ENCODE measurements around the gene ORC3. TPM values are rescaled to one million over a fixed set of nuclear protein-coding genes. Genes with fewer than 3 reads are reported as not detected.

Gene ORC3
- total and polyA plus RNA-seq, 10 of the 15 experiments (the other 5 are each of a cell fraction or from before 2014, with no cell fraction given): 27.2 to 76.3 (median 54.6) TPM

DNA sequence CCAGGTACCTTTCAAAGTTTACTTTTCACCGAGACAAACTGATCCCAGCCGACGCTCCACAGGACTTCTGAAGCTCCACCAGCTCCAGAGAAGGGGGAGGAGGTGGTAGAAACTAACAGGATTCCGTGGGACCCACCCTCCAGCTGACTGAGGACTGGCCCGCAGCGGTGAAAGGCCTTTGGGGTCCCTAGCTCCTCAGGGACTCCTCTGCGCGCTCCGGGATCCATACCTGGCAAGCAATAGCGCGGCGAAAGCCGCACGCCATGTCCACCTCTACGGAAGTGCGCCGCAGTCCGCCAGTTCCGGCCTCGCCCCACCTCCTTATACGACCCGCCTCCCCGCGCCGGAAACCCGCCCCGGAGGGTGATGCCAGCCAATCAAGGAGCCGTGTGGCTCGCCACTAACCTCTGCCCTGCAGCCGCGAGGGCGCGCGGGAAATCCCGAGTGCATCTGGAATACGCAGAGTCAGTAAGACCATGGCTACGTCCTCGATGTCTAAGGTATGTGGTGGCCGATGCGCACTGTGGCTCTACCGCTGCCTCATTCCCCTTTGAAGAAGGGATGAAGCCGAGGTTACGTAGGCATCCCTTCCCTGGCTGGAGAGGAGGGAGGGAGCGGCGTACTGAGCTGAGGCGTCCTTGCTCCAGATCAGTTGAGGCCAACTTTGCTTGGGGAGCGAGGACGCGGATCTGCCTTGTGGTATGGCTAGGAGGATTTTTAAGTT is at the start of gene ORC3, which contains the start of gene RARS2 (continued):
- TF ChIP-seq, protein P1, sequence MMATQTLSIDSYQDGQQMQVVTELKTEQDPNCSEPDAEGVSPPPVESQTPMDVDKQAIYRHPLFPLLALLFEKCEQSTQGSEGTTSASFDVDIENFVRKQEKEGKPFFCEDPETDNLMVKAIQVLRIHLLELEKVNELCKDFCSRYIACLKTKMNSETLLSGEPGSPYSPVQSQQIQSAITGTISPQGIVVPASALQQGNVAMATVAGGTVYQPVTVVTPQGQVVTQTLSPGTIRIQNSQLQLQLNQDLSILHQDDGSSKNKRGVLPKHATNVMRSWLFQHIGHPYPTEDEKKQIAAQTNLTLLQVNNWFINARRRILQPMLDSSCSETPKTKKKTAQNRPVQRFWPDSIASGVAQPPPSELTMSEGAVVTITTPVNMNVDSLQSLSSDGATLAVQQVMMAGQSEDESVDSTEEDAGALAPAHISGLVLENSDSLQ (IDR thresholded peaks at IDR 0.05): peak; percentile 82
- no peak for TF ChIP-seq ZNF622 (IDR thresholded peaks at IDR 0.05)
- TF ChIP-seq ZSCAN29 (IDR thresholded peaks at IDR 0.05): no peak
- no peak; the same call in 1 of the 2 replicates for TF ChIP-seq YBX1 (IDR thresholded peaks at IDR 0.05)
- TF ChIP-seq, protein P2, sequence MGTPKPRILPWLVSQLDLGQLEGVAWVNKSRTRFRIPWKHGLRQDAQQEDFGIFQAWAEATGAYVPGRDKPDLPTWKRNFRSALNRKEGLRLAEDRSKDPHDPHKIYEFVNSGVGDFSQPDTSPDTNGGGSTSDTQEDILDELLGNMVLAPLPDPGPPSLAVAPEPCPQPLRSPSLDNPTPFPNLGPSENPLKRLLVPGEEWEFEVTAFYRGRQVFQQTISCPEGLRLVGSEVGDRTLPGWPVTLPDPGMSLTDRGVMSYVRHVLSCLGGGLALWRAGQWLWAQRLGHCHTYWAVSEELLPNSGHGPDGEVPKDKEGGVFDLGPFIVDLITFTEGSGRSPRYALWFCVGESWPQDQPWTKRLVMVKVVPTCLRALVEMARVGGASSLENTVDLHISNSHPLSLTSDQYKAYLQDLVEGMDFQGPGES (IDR thresholded peaks at IDR 0.05): peak; percentile 63; the same call in 1 of the 2 replicates
- peak; percentile 70; the same call in 1 of the 2 replicates for TF ChIP-seq TBL1XR1 (IDR thresholded peaks at IDR 0.05; ENCODE audit: low read depth, low read length)
- peak; percentile 80 for TF ChIP-seq IKZF1 (conservative IDR thresholded peaks at IDR 0.05)
- TF ChIP-seq BCL11A (IDR thresholded peaks at IDR 0.05; ENCODE audit: low read depth, low read length): no peak
- no peak for TF ChIP-seq ZNF217 (IDR thresholded peaks at IDR 0.05)
- TF ChIP-seq, protein P3, sequence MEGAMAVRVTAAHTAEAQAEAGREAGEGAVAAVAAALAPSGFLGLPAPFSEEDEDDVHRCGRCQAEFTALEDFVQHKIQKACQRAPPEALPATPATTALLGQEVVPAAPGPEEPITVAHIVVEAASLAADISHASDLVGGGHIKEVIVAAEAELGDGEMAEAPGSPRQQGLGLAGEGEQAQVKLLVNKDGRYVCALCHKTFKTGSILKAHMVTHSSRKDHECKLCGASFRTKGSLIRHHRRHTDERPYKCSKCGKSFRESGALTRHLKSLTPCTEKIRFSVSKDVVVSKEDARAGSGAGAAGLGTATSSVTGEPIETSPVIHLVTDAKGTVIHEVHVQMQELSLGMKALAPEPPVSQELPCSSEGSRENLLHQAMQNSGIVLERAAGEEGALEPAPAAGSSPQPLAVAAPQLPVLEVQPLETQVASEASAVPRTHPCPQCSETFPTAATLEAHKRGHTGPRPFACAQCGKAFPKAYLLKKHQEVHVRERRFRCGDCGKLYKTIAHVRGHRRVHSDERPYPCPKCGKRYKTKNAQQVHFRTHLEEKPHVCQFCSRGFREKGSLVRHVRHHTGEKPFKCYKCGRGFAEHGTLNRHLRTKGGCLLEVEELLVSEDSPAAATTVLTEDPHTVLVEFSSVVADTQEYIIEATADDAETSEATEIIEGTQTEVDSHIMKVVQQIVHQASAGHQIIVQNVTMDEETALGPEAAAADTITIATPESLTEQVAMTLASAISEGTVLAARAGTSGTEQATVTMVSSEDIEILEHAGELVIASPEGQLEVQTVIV (IDR thresholded peaks at IDR 0.05; ENCODE audit: borderline replicate concordance, partially characterized antibody): peak; percentile 59
- TF ChIP-seq NFYB (IDR thresholded peaks at IDR 0.05; ENCODE audit: insufficient read depth, low read depth, low read length): peak; percentile 95
- TF ChIP-seq EED (IDR thresholded peaks at IDR 0.05; ENCODE audit: low read depth): no peak
- TF ChIP-seq, protein P4, sequence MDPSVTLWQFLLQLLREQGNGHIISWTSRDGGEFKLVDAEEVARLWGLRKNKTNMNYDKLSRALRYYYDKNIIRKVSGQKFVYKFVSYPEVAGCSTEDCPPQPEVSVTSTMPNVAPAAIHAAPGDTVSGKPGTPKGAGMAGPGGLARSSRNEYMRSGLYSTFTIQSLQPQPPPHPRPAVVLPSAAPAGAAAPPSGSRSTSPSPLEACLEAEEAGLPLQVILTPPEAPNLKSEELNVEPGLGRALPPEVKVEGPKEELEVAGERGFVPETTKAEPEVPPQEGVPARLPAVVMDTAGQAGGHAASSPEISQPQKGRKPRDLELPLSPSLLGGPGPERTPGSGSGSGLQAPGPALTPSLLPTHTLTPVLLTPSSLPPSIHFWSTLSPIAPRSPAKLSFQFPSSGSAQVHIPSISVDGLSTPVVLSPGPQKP (IDR thresholded peaks at IDR 0.05; ENCODE audit: low read depth, low read length): peak; percentile 92
- peak; percentile 46 for TF ChIP-seq MYC (IDR thresholded peaks at IDR 0.05; ENCODE audit: insufficient read depth, insufficient read length, insufficient replicate concordance, low read length, severe bottlenecking)
- TF ChIP-seq, protein P5, sequence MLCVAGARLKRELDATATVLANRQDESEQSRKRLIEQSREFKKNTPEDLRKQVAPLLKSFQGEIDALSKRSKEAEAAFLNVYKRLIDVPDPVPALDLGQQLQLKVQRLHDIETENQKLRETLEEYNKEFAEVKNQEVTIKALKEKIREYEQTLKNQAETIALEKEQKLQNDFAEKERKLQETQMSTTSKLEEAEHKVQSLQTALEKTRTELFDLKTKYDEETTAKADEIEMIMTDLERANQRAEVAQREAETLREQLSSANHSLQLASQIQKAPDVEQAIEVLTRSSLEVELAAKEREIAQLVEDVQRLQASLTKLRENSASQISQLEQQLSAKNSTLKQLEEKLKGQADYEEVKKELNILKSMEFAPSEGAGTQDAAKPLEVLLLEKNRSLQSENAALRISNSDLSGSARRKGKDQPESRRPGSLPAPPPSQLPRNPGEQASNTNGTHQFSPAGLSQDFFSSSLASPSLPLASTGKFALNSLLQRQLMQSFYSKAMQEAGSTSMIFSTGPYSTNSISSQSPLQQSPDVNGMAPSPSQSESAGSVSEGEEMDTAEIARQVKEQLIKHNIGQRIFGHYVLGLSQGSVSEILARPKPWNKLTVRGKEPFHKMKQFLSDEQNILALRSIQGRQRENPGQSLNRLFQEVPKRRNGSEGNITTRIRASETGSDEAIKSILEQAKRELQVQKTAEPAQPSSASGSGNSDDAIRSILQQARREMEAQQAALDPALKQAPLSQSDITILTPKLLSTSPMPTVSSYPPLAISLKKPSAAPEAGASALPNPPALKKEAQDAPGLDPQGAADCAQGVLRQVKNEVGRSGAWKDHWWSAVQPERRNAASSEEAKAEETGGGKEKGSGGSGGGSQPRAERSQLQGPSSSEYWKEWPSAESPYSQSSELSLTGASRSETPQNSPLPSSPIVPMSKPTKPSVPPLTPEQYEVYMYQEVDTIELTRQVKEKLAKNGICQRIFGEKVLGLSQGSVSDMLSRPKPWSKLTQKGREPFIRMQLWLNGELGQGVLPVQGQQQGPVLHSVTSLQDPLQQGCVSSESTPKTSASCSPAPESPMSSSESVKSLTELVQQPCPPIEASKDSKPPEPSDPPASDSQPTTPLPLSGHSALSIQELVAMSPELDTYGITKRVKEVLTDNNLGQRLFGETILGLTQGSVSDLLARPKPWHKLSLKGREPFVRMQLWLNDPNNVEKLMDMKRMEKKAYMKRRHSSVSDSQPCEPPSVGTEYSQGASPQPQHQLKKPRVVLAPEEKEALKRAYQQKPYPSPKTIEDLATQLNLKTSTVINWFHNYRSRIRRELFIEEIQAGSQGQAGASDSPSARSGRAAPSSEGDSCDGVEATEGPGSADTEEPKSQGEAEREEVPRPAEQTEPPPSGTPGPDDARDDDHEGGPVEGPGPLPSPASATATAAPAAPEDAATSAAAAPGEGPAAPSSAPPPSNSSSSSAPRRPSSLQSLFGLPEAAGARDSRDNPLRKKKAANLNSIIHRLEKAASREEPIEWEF (IDR thresholded peaks at IDR 0.05; ENCODE audit: insufficient replicate concordance, low read depth, low read length): no peak
- TF ChIP-seq, protein P6, sequence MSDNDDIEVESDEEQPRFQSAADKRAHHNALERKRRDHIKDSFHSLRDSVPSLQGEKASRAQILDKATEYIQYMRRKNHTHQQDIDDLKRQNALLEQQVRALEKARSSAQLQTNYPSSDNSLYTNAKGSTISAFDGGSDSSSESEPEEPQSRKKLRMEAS (IDR thresholded peaks at IDR 0.05; ENCODE audit: low read depth, low read length): peak; percentile 82
- peak; percentile 11; the same call in 1 of the 2 replicates for TF ChIP-seq NFYA (IDR thresholded peaks at IDR 0.05; ENCODE audit: borderline replicate concordance, low read depth, low read length)
- TF ChIP-seq RAD21 (IDR thresholded peaks at IDR 0.05; ENCODE audit: insufficient read depth, low read depth, low read length): no peak
